IPS-18c (cell line): ENCODE measurements around the gene PHACTR2.

Experiments used
- H3K4me3 ChIP-seq: 2 replicates; pipeline ENCODE4 v1.7.0; 2013; ENCODE audit warnings: low read depth, mild to moderate bottlenecking, low read length, moderate library complexity; ENCODE audit not compliant: insufficient read depth
- H3K9me3 ChIP-seq: one replicate; pipeline ENCODE4 v1.6.1; 2013; ENCODE audit warnings: mild to moderate bottlenecking, low read length, moderate library complexity; ENCODE audit not compliant: control insufficient read depth, insufficient read depth

The PHACTR2 gene

GRCh38 chr6:143806282-143807102, 128.7 kb downstream of the PHACTR2 start:
- no peak overlapping the region for H3K4me3 ChIP-seq
- H3K9me3 ChIP-seq: peaks cover 2% of the 10 kb centered on the region

DNA sequence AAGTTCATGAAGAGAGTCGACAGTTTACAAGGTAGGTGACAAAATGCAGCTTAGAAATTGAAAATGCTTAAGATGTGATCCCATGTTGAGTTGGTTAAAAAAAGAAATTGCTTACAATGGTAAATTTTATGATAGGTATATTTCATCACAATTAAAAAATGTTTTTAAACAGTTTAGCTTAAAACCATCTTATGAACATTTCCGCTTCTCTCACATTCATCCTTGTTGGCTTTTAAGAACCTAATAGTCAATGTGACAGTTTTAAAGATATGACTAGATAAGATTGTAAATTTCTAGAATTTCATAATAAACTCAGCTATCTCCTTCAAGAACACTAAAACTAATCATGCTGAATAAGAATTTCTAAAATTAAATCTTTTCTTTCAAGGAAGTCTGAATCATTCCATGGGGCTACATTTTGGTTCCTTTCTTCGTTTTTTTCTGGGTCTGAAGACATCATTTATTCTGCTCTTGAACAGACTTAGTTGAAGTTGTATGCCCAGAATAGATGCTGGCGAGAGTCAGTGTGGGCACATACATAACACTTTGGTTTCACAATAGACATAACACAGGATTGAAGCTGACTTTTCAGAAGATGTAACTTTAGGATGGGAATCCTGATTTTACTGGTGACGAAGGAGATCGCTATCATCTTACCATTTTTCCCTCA, 129.5 kb downstream of the PHACTR2 start:
- H3K9me3 ChIP-seq: no peaks in the 10 kb centered on the region
- no peak overlapping the region for H3K4me3 ChIP-seq

GRCh38 chr6:143810745-143811144, 133.0 kb downstream of the PHACTR2 start:
- no peaks in the 10 kb centered on the region for H3K9me3 ChIP-seq
- no peak overlapping the region for H3K4me3 ChIP-seq

GRCh38 chr6:143811501-143812157, 133.9 kb downstream of the PHACTR2 start:
- H3K9me3 ChIP-seq: no peaks in the 10 kb centered on the region
- H3K4me3 ChIP-seq: no peak overlapping the region

DNA sequence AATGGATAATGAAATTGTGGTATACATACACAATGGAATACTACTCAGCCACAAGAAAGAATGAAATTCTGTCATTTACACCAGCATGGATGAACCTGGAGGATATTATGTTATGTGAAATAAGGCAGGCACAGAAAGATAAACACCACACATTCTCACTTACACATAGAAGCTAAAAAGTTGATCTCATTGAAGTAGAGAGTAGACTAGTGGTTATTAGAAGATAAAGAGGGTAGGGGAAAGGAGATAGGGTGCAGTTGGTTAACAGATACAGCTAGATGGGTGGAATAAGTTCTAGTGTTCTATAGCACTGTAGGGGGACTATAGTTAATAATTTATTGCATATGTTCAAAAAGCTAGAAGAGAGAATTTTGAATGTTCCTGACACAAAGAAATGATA, 139.9 kb downstream of the PHACTR2 start:
- Histone ChIP-seq H3K9me3 (no peaks in the 10 kb centered on the region), H3K4me3 (no peak overlapping the region)

- H3K9me3 ChIP-seq: no peaks in the 10 kb centered on the region
- H3K4me3 ChIP-seq: no peak overlapping the region
Measured at GRCh38 chr6:143821359-143821758, 143.6 kb downstream of the PHACTR2 start.

- H3K4me3 ChIP-seq: no peak overlapping the region
- no peaks in the 10 kb centered on the region for H3K9me3 ChIP-seq
Measured at GRCh38 chr6:143822584-143823024, 144.8 kb downstream of the PHACTR2 start.

GRCh38 chr6:143823548-143823947, 145.8 kb downstream of the PHACTR2 start:
- no peaks in the 10 kb centered on the region for H3K9me3 ChIP-seq
- H3K4me3 ChIP-seq: no peak overlapping the region

DNA sequence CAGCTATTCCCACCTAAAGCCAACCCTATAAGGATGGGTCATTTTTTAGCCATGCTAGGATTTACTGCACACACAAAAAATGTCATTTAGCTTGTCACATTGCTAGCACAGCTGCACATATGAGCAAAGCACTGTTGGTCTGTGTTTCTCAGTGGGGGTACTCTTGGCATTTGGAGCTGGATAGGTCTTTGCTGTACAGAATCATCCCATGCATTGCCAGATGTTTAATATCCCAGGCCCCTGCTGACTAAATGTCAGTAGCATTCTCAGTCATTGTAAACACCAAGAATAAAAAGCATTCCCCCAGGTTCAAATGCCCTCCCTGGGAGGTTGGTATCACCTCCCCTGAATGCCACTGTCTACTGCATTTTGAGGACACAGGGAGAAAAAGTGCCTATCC, 150.8 kb downstream of the PHACTR2 start:
- H3K4me3 ChIP-seq: no peak overlapping the region
- no peaks in the 10 kb centered on the region for H3K9me3 ChIP-seq

DNA sequence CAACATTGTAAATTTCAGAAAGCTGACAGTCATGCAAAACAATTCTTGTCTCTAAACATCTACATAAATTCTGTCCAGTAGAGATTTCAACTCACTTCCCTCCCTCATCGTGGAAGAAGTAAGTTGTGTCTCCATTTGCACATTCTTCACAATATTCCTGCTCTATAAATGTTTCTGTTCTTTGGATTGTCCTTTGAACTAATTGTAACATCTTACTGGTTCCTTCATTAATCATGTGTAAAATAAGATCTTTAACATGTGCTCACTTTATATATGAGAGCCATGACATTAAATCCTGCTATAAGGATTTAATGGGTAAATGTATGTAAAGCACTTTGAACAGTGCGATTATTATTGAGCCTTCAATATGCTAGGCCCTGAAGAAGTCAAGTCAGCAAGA, 158.4 kb downstream of the PHACTR2 start:
- H3K4me3 ChIP-seq: no peak overlapping the region
- H3K9me3 ChIP-seq: no peaks in the 10 kb centered on the region

DNA sequence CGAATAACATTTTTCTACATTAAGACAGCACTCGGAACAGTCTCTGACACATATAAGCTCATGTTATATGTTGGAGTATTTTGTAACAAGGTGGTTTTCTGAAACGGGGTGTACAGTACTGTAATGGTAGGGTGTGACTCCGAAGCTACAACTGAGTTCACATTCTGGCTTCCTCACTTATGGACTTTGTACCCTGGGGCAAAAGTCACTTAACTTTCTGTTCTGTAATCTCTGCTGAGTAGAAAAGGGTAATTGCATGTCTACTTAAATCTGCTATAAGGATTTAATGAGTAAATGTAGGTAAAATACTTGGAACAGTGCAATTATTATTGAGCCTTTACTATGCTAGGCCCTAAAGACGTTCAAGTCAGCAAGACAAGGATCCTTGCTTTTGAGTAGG, 160.6 kb downstream of the PHACTR2 start:
- H3K4me3 ChIP-seq: no peak overlapping the region
- no peaks in the 10 kb centered on the region for H3K9me3 ChIP-seq

DNA sequence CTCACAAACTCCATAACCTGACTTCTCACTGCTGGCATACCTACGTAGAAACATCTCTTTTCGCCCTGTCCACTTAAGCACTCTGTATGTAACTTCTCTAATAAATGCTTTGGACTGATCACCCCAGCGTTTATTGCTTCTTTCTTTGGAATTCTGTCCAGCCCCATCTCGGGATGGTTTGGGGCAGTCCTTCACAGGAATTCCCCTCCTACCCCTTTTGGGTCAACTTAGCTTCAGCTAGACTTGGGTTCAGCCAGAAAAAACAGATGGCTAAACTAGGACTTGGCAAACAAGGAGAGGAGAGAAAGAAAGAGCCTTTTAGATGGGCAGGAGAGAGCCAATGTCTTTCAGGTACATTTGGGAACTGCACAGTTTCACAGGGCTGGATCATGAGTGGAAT, 161.4 kb downstream of the PHACTR2 start:
- Histone ChIP-seq H3K9me3 (no peaks in the 10 kb centered on the region), H3K4me3 (no peak overlapping the region)

DNA sequence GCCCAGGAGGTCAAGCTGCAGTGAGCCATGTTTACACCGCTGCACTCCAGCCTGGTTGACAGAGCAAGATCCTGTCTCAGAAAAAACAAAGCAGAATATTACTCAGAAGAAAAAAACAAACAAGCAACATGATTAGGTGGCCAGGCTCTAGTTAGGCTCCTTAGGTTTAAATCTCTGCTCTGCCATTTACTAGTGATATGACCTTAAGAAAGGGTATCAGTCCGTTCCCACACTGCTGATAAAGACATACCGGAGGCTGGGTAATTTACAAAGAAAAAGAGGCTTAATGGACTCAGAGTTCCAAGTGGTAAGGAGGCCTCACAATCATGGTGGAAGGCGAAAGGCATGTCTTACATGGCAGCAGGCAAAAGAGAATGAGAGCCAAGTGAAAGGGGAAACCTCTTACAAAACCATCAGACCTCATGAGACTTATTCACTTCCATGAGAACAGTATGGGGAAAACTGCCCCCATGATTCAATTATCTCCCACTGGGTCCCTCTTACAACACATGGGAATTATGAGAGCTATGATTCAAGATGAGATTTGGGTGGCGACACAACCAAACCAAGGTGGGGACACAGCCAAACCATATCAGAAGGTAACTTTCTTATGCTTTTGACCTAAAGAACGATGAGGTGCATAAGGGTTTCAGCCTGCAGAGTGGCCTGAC, 163.0 kb downstream of the PHACTR2 start:
- Histone ChIP-seq H3K4me3 (no peak overlapping the region), H3K9me3 (no peaks in the 10 kb centered on the region)

DNA sequence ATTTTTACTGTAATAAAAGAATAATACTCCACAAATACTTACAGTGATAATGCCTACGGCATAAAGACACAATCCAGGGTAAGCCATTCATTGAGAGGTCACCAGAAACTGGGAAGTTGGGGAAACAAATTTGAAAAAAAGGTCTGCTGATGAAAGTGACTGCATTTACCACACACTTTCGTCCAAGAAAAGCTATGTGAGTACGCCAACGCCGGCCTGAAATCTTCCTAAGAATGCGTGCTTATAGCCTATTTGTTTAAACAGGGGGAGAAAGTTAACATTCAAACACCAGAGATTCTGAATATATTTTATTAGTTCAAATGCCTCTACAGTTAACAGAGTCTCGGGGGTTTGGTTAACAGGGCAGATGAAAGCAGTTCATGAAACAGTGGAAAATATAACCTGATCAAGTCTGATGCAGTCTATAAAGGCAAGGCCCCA, 164.7 kb downstream of the PHACTR2 start:
- Histone ChIP-seq H3K4me3 (peak overlapping the region; percentile 85), H3K9me3 (no peaks in the 10 kb centered on the region)

DNA sequence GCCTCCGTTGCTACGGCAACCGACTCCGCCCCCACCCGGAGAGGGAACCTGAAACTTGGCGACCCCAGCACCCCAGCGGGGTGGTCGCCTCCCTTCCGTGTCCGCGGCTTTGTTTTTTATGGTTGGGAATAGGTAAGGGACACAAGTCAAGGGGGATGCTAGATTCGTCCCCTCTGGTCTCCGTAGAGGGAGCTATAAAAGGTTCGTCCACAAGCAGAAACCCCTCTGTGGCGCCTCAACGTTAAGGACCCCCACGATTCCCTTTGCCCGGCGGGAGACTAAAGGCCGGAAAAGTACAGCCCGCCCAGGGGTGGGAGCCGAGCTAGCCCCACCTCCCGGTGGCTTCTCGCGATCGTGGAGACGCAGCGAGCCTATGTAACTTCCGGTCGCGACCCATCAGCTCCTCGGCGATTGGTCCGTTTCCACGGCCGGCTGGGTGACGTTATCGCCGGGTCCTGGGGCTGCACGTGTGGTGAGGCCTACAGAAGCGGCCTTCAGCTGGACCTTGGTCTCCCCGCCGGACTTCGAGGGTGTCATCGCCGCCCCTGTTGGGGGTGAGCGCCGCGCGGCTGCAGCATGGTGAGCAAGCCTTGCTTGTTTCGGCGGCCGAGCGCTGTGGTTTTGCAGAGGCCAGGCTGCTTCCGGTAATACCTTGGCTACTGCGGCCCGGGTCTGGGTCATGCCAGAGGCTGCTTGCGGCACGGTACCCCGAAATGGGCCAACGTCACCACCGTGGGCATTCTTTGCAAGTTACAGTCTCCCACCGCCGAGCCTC, 165.3 kb downstream of the PHACTR2 start, which contains the start of gene LTV1:
Gene LTV1, plus strand, starts transcription at position 437 of the 775 bp plus-strand sequence. Its CDS starts 140 bp downstream, at position 577.
- peak within 1 kb of the TSS; percentile 85 for H3K4me3 ChIP-seq
- H3K9me3 ChIP-seq: no peaks in the 10 kb centered on the region

DNA sequence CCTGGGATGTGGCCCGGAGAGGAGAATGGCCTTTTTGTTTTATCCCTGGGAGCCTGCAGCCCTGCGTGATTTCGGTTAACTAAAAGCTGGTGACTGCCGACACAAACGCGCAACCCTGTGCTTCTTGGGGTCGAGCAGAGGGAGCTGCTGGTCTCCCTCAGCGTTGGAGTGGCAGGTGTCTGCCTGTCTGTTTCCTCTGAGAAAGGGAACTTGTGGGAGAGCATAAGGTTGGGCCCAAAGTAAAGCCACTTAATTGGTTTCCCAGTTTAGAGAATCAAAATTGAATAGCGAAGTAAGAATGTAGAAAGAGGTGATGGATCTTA, 165.9 kb downstream of the PHACTR2 start:
- Histone ChIP-seq H3K9me3 (no peaks in the 10 kb centered on the region), H3K4me3 (peak overlapping the region; percentile 85)

- Histone ChIP-seq H3K4me3 (peak overlapping the region; percentile 85), H3K9me3 (no peaks in the 10 kb centered on the region)
Measured at GRCh38 chr6:143844006-143844405, 166.2 kb downstream of the PHACTR2 start.
